Measurements from ENCODE around the gene C1orf210. TPM values are rescaled to one million over a fixed set of nuclear protein-coding genes. Genes with fewer than 3 reads are reported as not detected.

The C1orf210 gene
- total and polyA plus RNA-seq, 10 donors: not detected

DNA sequence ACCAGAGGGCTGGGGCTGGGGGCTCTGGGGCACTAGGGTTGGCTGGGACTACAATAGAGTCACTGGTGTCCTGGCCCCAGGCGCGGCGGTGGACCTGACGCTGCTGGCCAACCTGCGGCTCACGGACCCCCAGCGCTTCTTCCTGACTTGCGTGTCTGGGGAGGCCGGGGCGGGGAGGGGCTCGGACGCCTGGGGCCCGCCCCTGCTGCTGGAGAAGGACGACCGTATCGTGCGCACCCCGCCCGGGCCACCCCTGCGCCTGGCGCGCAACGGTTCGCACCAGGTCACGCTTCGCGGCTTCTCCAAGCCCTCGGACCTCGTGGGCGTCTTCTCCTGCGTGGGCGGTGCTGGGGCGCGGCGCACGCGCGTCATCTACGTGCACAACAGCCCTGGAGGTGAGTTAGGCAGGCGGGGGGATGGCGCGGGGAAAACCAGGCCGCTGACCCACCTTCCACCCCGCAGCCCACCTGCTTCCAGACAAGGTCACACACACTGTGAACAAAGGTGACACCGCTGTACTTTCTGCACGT is 19.5 kb upstream of the C1orf210 start:
- 83 to 94% (median 88%) methylated on average over 31 to 46 of the region's 46 CpGs for WGBS, 5 donors

DNA sequence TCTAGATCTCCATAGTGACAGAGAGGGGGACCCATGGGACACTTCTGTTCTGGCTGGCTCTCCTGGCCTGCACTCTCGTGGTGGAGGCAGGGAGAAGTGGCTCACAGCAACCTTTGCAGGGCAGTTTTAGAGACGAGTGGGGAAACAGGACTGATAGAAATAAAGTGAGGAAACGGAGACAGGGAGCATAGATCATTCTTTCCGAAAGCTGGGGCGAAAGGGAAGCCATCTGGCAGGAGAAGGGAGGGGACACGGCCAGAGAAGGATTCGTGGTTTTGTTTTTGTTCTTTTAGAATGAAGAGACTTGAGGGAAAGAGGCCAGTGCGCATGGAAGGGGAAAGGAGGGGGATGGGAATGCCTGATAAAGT is 18.9 kb upstream of the C1orf210 start:
- H3K4me3 ChIP-seq: peak overlapping the region in 2 of 8 donors; percentile 4 to 59
- intact Hi-C loops (cut with DNase I; ENCODE audit: low total_unique reads): no loop called here
- H3K27me3 ChIP-seq (replicated peaks in 1 of 7): no peaks in the 10 kb centered on the region
- WGBS, 5 donors: 15 to 34% (median 27%) methylated on average over 7 to 8 of the region's 8 CpGs
- peak overlapping the region in 3 of 8 donors; percentile 1 to 27 (median 27) for H3K27ac ChIP-seq
- TF ChIP-seq, protein P1, sequence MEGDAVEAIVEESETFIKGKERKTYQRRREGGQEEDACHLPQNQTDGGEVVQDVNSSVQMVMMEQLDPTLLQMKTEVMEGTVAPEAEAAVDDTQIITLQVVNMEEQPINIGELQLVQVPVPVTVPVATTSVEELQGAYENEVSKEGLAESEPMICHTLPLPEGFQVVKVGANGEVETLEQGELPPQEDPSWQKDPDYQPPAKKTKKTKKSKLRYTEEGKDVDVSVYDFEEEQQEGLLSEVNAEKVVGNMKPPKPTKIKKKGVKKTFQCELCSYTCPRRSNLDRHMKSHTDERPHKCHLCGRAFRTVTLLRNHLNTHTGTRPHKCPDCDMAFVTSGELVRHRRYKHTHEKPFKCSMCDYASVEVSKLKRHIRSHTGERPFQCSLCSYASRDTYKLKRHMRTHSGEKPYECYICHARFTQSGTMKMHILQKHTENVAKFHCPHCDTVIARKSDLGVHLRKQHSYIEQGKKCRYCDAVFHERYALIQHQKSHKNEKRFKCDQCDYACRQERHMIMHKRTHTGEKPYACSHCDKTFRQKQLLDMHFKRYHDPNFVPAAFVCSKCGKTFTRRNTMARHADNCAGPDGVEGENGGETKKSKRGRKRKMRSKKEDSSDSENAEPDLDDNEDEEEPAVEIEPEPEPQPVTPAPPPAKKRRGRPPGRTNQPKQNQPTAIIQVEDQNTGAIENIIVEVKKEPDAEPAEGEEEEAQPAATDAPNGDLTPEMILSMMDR (IDR thresholded peaks at IDR 0.05 in 8 of 11, conservative IDR thresholded peaks at IDR 0.05 in 3 of 11): no peak
- no peak for TF ChIP-seq POLR2AphosphoS5 (IDR thresholded peaks at IDR 0.05)
- no peak for TF ChIP-seq POLR2A (IDR thresholded peaks at IDR 0.05)
- peaks cover 0 to 45% (median 16%) of the 10 kb centered on the region in 6 donors for H3K4me1 ChIP-seq
- no peaks in the 10 kb centered on the region for H3K9me3 ChIP-seq
- peaks cover 0 to 16% (median 0%) of the 10 kb centered on the region in 6 donors for H3K36me3 ChIP-seq
- peak; percentile 41 for DNase-seq

More for the DNA sequence above, 19.5 kb upstream of the C1orf210 start:
- H3K4me3 ChIP-seq: peak overlapping the region in 2 of 8 donors; percentile 4 to 59
- intact Hi-C loops (cut with DNase I; ENCODE audit: low total_unique reads): no loop called here
- H3K27ac ChIP-seq: peak overlapping the region in 1 of 8 donors; percentile 27
- peaks cover 0 to 21% (median 0%) of the 10 kb centered on the region in 6 donors for H3K36me3 ChIP-seq
- peaks cover 0 to 50% (median 16%) of the 10 kb centered on the region in 6 donors for H3K4me1 ChIP-seq
- DNase-seq: peak; percentile 63
- no peaks in the 10 kb centered on the region for H3K27me3 ChIP-seq (replicated peaks in 1 of 7)
- no peaks in the 10 kb centered on the region for H3K9me3 ChIP-seq
- TF ChIP-seq, protein P1 (IDR thresholded peaks at IDR 0.05 in 8 of 11, conservative IDR thresholded peaks at IDR 0.05 in 3 of 11): no peak
- TF ChIP-seq POLR2A (IDR thresholded peaks at IDR 0.05) (no peak), POLR2AphosphoS5 (IDR thresholded peaks at IDR 0.05) (no peak)

GRCh38 chr1:43303471-43304313 is 18.3 kb upstream of the C1orf210 start:
- Histone ChIP-seq H3K36me3 (peaks cover 0 to 16% (median 0%) of the 10 kb centered on the region in 6 donors), H3K4me3 (peak overlapping the region in 1 of 8 donors; percentile 59), H3K27ac (peak overlapping the region in 3 of 8 donors; percentile 1 to 27 (median 27)), H3K9me3 (no peaks in the 10 kb centered on the region), H3K4me1 (peaks cover 0 to 43% (median 16%) of the 10 kb centered on the region in 6 donors), H3K27me3 (replicated peaks in 1 of 7) (no peaks in the 10 kb centered on the region)
- DNase-seq: peak; percentile 31
- intact Hi-C loops (cut with DNase I; ENCODE audit: low total_unique reads): no loop called here
- TF ChIP-seq POLR2AphosphoS5 (IDR thresholded peaks at IDR 0.05) (no peak), POLR2A (IDR thresholded peaks at IDR 0.05) (no peak)
- TF ChIP-seq, protein P1 (IDR thresholded peaks at IDR 0.05 in 8 of 11, conservative IDR thresholded peaks at IDR 0.05 in 3 of 11): no peak
- 64 to 84% (median 76%) methylated on average over 8 of the region's 8 CpGs for WGBS, 5 donors

Data from spleen (tissue), 11 donors.